Ishikawa (cell line): ENCODE measurements around the gene PDAP1.

Source experiments
- CEBPB ChIP-seq: IDR thresholded peaks from 2 replicates; pipeline ENCODE4 v1.6.1; 2012
- CREB1 ChIP-seq: IDR thresholded peaks from 2 replicates; pipeline ENCODE4 v1.6.1; 2012; ENCODE audit warnings: low read depth
- EGR1 ChIP-seq: IDR thresholded peaks from 2 replicates; pipeline ENCODE4 v1.6.1; 2012
- EP300 ChIP-seq: IDR thresholded peaks from 2 replicates; pipeline ENCODE4 v1.6.1; 2012; ENCODE audit warnings: borderline replicate concordance
- FOXM1 ChIP-seq: IDR thresholded peaks from 2 replicates; pipeline ENCODE4 v1.6.1; 2012; ENCODE audit warnings: low read depth, borderline replicate concordance
- NFIC ChIP-seq: IDR thresholded peaks from 2 replicates; pipeline ENCODE4 v1.6.1; 2012
- RAD21 ChIP-seq: IDR thresholded peaks from 2 replicates; pipeline ENCODE4 v1.6.1; 2012; ENCODE audit warnings: low read depth
- REST ChIP-seq: IDR thresholded peaks from 2 replicates; pipeline ENCODE4 v1.6.1; 2012; ENCODE audit warnings: low read depth, mild to moderate bottlenecking
- TAF1 ChIP-seq: IDR thresholded peaks from 2 replicates; pipeline ENCODE4 v1.6.1; 2012; ENCODE audit warnings: low read depth, mild to moderate bottlenecking
- TCF12 ChIP-seq: IDR thresholded peaks from 2 replicates; pipeline ENCODE4 v1.6.1; 2012; ENCODE audit warnings: low read depth
- TEAD4 ChIP-seq: IDR thresholded peaks from 2 replicates; pipeline ENCODE4 v1.6.1; 2012
- USF1 ChIP-seq: IDR thresholded peaks from 2 replicates; pipeline ENCODE4 v1.6.1; 2012
- YY1 ChIP-seq: IDR thresholded peaks from 2 replicates; pipeline ENCODE4 v1.6.1; 2012; ENCODE audit warnings: low read depth
- ZBTB7A ChIP-seq: IDR thresholded peaks from 2 replicates; pipeline ENCODE4 v1.6.1; 2012; ENCODE audit warnings: low read depth
- TF ChIP-seq, protein P1 (sequence below): IDR thresholded peaks from 2 replicates; pipeline ENCODE4 v1.6.1; 2012

PDAP1 gene

GRCh38 chr7:99380823-99381663 is 27.4 kb downstream of the PDAP1 start:
- TF ChIP-seq NFIC (no peak), EP300 (no peak), TCF12 (no peak), USF1 (no peak), CEBPB (no peak), TEAD4 (no peak), ZBTB7A (no peak), YY1 (no peak), EGR1 (no peak)
- TF ChIP-seq, protein P1, sequence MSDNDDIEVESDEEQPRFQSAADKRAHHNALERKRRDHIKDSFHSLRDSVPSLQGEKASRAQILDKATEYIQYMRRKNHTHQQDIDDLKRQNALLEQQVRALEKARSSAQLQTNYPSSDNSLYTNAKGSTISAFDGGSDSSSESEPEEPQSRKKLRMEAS: no peak

- TF ChIP-seq, protein P1: no peak
- no peak for TF ChIP-seq EP300
- no peak for TF ChIP-seq EGR1
- TF ChIP-seq TEAD4: no peak
- no peak for TF ChIP-seq TCF12
- TF ChIP-seq REST: no peak
- no peak for TF ChIP-seq USF1
- TF ChIP-seq CREB1: no peak
- no peak for TF ChIP-seq NFIC
Observed at GRCh38 chr7:99380032-99380822, 28.2 kb downstream of the PDAP1 start.

DNA sequence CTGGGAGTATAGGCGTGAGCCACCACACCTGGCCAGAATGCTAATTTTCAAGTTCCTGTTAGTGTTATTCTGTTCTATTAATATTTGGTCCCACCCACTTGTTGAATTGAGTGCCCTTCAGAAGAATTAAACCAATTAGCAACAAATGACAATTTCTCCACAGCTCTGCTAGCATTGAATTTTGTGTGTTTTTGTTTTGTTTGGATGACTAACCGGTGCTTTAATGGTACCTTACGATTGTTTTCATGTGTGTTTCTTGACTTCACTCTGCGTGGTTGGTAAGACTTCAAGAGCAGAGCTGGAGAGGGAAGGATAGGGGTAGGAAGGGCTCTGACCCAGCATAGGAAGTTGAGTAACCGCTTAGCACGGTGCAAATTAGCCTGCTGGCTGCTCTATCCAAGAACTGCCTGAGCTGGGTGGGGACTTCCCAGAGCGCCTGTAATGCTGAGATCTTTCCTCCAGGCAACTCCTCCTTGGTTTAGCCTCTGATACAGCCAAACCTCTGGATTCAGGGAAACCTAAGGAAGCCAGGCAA is 29.3 kb downstream of the PDAP1 start:
- TF ChIP-seq REST (no peak), TCF12 (no peak), TEAD4 (no peak), EP300 (no peak), FOXM1 (no peak), CEBPB (no peak), RAD21 (no peak), TAF1 (no peak), YY1 (no peak), EGR1 (no peak), ZBTB7A (no peak), NFIC (no peak), USF1 (no peak), CREB1 (no peak)
- TF ChIP-seq, protein P1: no peak

- TF ChIP-seq NFIC: peak; percentile 69; the same call in 1 of the 2 replicates
- no peak for TF ChIP-seq TEAD4
- TF ChIP-seq USF1: 0 out of 2 replicates have a peak, but pooled peaks have one; percentile 1
- no peak for TF ChIP-seq CREB1
- no peak; the same call in 1 of the 2 replicates for TF ChIP-seq TAF1
- no peak for TF ChIP-seq YY1
- peak; percentile 59; the same call in 1 of the 2 replicates for TF ChIP-seq ZBTB7A
- TF ChIP-seq TCF12: peak; percentile 50; the same call in 1 of the 2 replicates
- TF ChIP-seq RAD21: no peak
- TF ChIP-seq EP300: peak; percentile 31; the same call in 1 of the 2 replicates
- no peak for TF ChIP-seq EGR1
- TF ChIP-seq FOXM1: no peak
- TF ChIP-seq, protein P1: no peak
- no peak for TF ChIP-seq CEBPB
- TF ChIP-seq REST: no peak
Observed at GRCh38 chr7:99375070-99375807, 33.2 kb downstream of the PDAP1 start.
